ENCODE measurements around the gene PLXND1. TPM values are rescaled to one million over a fixed set of nuclear protein-coding genes. Genes with fewer than 3 reads are reported as not detected.

The PLXND1 gene
- total and polyA plus RNA-seq, 2 donors from 2014 or later, result 67.0 to 152 TPM

- H3K9ac ChIP-seq (ENCODE audit: low read length in 3 of 3), result no peak overlapping the region
- peak overlapping the region in 1 of 2 donors; percentile 76 for H3K27ac ChIP-seq (ENCODE audit: low read depth in 2 of 2, low read length in 2 of 2)
- intact Hi-C loops (cut with DNase I), result no loop called here
- FAIRE-seq (no peak), DNase-seq (no peak)
- no peaks in the 10 kb centered on the region for H3K9me3 ChIP-seq (ENCODE audit: control insufficient read depth in 2 of 3, insufficient read depth in 1 of 3, low read length in 3 of 3)
- H3K36me3 ChIP-seq (ENCODE audit: control insufficient read depth in 2 of 3, insufficient read depth in 3 of 3, low read length in 3 of 3), result no peaks in the 10 kb centered on the region
- H3K4me1 ChIP-seq (ENCODE audit: control insufficient read depth in 2 of 3, insufficient read depth in 2 of 3, low read depth in 1 of 3, low read length in 3 of 3), result peaks cover 0 to 30% (median 4%) of the 10 kb centered on the region in 3 donors
- H3K4me3 ChIP-seq (ENCODE audit: low read length in 3 of 3), result no peak overlapping the region
- no peak for TF ChIP-seq CTCF (IDR thresholded peaks at IDR 0.05; ENCODE audit: borderline replicate concordance, extremely low read depth, insufficient read depth)
- H3K27me3 ChIP-seq (ENCODE audit: control insufficient read depth, insufficient read depth, low read length), result no peaks in the 10 kb centered on the region
These were observed 3.2 kb upstream of the PLXND1 start for GRCh38 chr3:129609591-129610182.

- H3K4me3 ChIP-seq (ENCODE audit: low read length in 3 of 3), result no peak overlapping the region
- H3K27me3 ChIP-seq (ENCODE audit: control insufficient read depth, insufficient read depth, low read length), result no peaks in the 10 kb centered on the region
- intact Hi-C loops (cut with DNase I), result no loop called here
- H3K9me3 ChIP-seq (ENCODE audit: control insufficient read depth in 2 of 3, insufficient read depth in 1 of 3, low read length in 3 of 3), result no peaks in the 10 kb centered on the region
- DNase-seq (no peak), FAIRE-seq (no peak)
- TF ChIP-seq CTCF (IDR thresholded peaks at IDR 0.05; ENCODE audit: borderline replicate concordance, extremely low read depth, insufficient read depth), result no peak
- H3K27ac ChIP-seq (ENCODE audit: low read depth in 2 of 2, low read length in 2 of 2), result peak overlapping the region; percentile 29 to 33
- H3K4me1 ChIP-seq (ENCODE audit: control insufficient read depth in 2 of 3, insufficient read depth in 2 of 3, low read depth in 1 of 3, low read length in 3 of 3), result peaks cover 0 to 31% (median 4%) of the 10 kb centered on the region in 3 donors
- no peak overlapping the region for H3K9ac ChIP-seq (ENCODE audit: low read length in 3 of 3)
- H3K36me3 ChIP-seq (ENCODE audit: control insufficient read depth in 2 of 3, insufficient read depth in 3 of 3, low read length in 3 of 3), result no peaks in the 10 kb centered on the region
These were observed 2.6 kb upstream of the PLXND1 start for GRCh38 chr3:129608936-129609590.

GRCh38 chr3:129608087-129608935 lies 1.8 kb upstream of the PLXND1 start:
- Histone ChIP-seq H3K9me3 (ENCODE audit: control insufficient read depth in 2 of 3, insufficient read depth in 1 of 3, low read length in 3 of 3) (no peaks in the 10 kb centered on the region), H3K9ac (ENCODE audit: low read length in 3 of 3) (no peak overlapping the region), H3K4me1 (ENCODE audit: control insufficient read depth in 2 of 3, insufficient read depth in 2 of 3, low read depth in 1 of 3, low read length in 3 of 3) (peaks cover 0 to 31% (median 4%) of the 10 kb centered on the region in 3 donors), H3K4me3 (ENCODE audit: low read length in 3 of 3) (no peak overlapping the region), H3K27ac (ENCODE audit: low read depth in 2 of 2, low read length in 2 of 2) (peak overlapping the region; percentile 82 to 92), H3K36me3 (ENCODE audit: control insufficient read depth in 2 of 3, insufficient read depth in 3 of 3, low read length in 3 of 3) (no peaks in the 10 kb centered on the region), H3K27me3 (ENCODE audit: control insufficient read depth, insufficient read depth, low read length) (no peaks in the 10 kb centered on the region)
- no peak for FAIRE-seq
- intact Hi-C loops (cut with DNase I), result no loop called here
- TF ChIP-seq CTCF (IDR thresholded peaks at IDR 0.05; ENCODE audit: borderline replicate concordance, extremely low read depth, insufficient read depth), result no peak
- peak in 3 of 5 donors; percentile 52 to 83 (median 60) for DNase-seq

Data from kidney (tissue), 14 donors.